Right lobe of liver (tissue), 4 donors: ENCODE measurements around the gene CDKL1.

ENCODE experiments used
- POLR2A ChIP-seq: fragments of 450-650 bp; IDR thresholded peaks from one replicate; pipeline ENCODE4 v1.6.1; 2017; ENCODE audit warnings: antibody characterized with exemption, mild to moderate bottlenecking
- TF ChIP-seq, protein P1 (sequence below), 4 donors: fragments of 200-600 bp in 3 of 4; fragments of 450-650 bp in 1 of 4; IDR thresholded peaks; one replicate each; pipeline versions ENCODE4 v1.5.1 to v1.8.0; 2016 to 2022; ENCODE audit warnings: antibody characterized with exemption in 4 of 4, mild to moderate bottlenecking in 2 of 4
- donor health status: DM: no; HTN: no; CAD: no.
- donor health status: DM: no; HTN: no; CAD: no.
- donor health status: DM: no; HTN: yes; CAD: no.

DNA sequence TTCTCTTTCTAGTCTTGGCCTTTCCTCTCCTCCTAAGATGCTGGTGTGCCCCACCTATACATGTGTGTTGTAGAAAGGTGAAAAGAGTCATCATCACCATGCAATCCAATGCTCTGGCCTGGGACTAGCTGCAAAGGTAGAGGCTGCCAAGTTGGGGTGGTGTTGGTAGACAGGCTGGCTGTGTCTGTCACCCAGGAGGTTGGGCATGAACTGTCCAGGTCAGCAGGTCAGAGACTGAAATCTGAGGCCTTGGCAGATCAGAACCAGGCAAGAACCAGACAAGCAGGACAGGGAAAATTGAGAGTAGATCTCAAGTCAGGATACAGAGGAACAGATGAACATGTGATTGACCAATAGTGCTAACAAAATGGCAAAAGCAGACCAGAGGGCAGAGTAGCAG lies 110.8 kb downstream of the CDKL1 start:
- no peak for TF ChIP-seq POLR2A
- TF ChIP-seq, protein P1, sequence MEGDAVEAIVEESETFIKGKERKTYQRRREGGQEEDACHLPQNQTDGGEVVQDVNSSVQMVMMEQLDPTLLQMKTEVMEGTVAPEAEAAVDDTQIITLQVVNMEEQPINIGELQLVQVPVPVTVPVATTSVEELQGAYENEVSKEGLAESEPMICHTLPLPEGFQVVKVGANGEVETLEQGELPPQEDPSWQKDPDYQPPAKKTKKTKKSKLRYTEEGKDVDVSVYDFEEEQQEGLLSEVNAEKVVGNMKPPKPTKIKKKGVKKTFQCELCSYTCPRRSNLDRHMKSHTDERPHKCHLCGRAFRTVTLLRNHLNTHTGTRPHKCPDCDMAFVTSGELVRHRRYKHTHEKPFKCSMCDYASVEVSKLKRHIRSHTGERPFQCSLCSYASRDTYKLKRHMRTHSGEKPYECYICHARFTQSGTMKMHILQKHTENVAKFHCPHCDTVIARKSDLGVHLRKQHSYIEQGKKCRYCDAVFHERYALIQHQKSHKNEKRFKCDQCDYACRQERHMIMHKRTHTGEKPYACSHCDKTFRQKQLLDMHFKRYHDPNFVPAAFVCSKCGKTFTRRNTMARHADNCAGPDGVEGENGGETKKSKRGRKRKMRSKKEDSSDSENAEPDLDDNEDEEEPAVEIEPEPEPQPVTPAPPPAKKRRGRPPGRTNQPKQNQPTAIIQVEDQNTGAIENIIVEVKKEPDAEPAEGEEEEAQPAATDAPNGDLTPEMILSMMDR (IDR thresholded peaks at IDR 0.05) = no peak
